NCI-H146 (cell line): ENCODE data around the gene DEFB123.
A peak's percentile ranks its signal among the peaks of the same experiment; 100 is the strongest.

Source experiments
- DNase-seq: peaks from one replicate; lab custom pipeline; 2025; lab: John Stamatoyannopoulos, UW

The DEFB123 gene

GRCh38 chr20:31474097-31474436 lies 33.6 kb downstream of the DEFB123 start:
- DNase-seq: no peak

DNA sequence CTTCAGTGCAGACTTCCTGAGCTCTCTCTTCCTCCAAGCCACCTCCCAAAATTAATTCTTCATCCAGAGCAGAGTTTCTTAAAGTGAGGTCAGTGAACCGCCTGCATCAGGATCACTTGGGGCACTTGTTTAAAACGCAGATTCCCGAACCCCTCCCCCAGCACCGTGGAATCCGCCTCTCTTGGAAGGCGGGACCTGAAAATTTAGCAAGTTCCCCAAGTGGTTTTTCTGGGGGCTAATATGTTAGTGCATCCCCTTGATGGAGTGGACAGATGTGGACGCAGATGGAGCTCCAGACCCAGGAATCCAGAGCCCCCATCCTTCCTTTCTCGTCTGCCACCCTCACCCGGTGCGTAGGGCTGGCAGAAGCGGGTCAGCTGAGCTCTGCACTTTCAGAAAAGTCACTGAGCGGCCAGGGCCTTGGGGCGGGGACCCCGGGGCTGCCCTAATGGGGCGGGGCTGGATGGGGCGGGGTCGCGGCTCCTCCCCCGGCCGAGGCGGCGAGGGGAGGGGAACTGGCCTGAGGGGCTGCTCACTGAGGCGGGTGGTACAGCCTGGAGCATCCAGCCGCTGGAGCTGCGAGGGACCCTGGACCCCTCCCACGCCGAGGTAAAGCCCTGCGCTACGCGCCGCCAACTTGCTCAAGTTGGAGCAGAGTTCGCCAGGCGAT lies 34.5 kb downstream of the DEFB123 start, which contains the start of the genes DEFB124 and REM1:
Gene DEFB124 (minus strand): TSS at position 370 of the 670 bp plus-strand sequence. CDS start 2,114 bp downstream, outside the sequence.
Gene REM1 (plus strand): TSS at position 531 of the 670 bp plus-strand sequence. CDS start 1,158 bp downstream, outside the sequence.
- no peak for DNase-seq

- DNase-seq: no peak
These were observed 35.3 kb downstream of the DEFB123 start for GRCh38 chr20:31475472-31476293.

- no peak for DNase-seq
These were observed 35.8 kb downstream of the DEFB123 start for GRCh38 chr20:31476294-31476585.

DNA sequence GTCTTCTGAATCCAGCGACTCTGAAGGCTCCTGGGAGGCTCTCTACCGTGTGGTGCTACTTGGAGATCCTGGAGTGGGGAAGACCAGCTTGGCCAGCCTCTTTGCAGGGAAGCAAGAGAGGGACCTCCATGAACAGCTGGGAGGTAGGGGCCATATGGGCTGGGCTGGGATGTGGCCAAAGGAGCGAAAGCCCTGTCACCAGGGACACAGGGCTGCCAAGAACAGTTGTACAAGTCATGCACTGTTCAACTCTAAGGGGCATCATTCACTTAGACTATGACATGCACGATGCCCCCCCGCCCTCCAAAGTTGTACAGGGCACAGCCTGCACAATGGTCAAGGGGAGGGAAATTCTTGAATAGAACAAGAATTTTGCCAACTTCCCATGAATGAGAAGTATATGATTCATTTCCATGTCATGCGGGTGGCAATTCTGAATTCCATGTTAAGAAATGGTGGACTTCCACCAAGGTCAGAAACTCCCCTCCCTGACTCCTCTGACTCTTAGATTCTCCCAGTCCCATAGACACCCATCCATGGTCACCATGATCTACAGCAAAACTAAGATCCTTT lies 36.3 kb downstream of the DEFB123 start:
- no peak for DNase-seq

- DNase-seq: peak; percentile 54
These were observed 43.6 kb downstream of the DEFB123 start for GRCh38 chr20:31484001-31484400.

DNA sequence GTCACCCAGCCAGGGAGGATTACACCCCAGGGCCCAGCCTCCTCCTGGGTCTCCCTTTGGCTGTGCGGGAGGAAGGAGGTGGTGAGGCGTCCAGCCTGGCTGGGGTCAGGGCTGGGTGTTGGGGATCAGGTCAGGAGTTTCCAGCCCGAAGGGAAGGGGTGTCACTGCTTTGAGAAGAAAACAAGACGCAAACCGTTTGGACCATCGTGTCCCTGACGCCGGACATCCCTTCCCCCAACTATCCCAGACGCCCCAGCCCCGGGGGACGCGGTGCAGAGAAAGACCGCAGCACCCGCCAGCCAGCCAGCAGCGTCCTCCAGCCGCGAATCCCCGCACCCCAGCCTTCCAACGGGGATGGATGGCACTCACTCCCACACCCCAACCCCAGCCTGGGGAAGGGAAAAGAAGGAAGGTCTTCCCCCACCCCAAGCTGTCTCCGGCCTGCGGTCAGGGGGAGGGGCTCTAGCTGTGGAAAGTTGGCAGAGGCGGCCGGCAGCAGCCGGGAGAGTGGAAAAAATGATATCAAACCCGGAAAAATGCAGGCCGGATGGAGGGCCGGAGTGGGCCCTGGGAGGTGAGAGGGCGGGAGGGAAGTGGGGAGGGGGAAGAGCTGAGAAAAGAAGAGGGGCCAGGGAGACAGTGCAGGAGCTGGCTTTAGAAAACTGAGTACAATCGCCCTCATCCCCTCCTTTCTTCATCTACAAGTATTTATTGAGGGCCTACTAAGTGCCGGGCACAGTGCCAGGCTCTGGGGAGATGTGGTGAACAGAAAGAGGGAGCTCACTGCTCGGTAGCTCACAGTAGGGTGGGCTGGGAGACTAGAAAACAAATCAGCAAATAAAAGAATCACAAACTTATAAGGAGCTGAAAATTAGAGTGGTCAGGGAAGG lies 45.3 kb downstream of the DEFB123 start:
- no peak for DNase-seq

DNA sequence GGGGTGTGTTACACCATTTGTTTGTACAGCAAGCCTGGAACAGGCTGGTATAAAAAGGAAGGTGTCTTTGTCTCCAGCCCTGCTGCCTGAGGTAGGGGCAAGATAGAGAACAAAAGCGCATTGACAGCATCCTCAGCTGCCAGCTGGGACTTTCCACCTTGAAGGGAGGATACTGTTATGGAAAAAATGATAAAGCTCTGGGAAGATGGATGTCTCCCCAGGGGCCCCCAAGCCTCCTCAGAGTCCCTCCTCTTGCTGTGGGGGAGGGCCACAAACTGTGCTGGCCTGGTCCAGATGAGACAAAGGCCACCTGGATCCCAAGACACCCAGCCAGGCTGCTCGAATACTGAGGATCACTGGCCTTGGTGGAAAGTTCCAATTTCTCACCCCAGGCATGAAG lies 47.7 kb downstream of the DEFB123 start:
- DNase-seq: peak; percentile 57

DNA sequence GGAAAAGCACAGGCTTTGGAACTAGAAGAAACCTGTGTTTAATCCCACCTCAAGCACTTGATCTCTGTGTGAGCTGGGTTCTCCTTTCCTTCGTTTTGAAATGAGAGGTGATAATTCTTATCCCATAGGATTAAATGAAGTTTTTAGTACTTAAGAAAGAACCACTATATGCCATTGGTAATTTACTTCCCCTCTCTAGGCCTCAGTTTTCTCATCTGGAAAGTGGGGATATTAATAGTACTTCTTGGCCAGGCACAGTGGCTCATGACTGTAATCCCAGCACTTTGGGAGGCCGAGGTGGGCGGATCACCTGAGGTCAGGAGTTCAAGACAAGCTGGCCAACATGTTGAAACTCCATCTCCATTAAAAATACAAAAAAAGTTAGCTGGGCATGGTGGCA lies 48.7 kb downstream of the DEFB123 start:
- DNase-seq: no peak

- DNase-seq: no peak
These were observed 50.3 kb downstream of the DEFB123 start for GRCh38 chr20:31490752-31491151.

GRCh38 chr20:31494131-31494530 lies 53.7 kb downstream of the DEFB123 start:
- DNase-seq: no peak

- DNase-seq: no peak
These were observed 56.4 kb downstream of the DEFB123 start for GRCh38 chr20:31496761-31497295.

DNA sequence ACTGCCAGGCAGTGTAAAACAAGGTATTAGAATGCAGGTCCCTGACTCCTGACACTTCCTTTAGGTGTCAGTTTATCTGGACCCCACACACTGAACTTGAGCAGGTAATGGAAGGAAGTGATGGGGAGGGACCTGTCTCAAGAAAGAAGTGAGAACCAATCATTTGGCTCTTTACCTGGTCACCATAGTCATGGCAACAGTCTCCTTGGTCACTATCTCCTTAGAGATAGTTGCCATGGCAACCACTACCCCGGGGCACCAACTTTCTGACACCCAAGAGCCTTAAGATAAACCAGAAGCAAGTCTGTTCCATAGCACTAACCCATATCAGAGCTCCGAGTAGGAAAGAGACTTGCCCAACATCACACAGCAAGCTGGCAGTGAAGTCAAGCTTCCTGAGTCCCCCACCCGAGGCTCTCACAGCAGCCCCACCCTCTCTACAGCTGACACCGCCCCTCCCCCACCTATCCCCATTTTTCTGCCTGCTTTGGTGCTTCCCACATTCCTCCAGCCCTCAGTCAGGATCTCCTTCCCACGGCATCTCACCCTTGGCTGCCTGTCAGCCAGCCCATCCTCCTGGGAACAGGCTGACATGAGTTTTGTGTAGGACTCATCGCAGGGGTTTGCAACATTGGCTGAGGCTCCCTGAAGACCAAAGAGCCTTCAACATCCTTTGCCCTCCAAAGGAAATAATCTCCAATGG lies 57.6 kb downstream of the DEFB123 start:
- DNase-seq: no peak
